K562 (cell line): ENCODE results near the gene ACACB. TPM values are rescaled to one million over a fixed set of nuclear protein-coding genes. Genes with fewer than 3 reads are reported as not detected.

ENCODE experiments used
- ATAC-seq: fragments of 200-7000 bp; cut with Tn5 transposase; 3 replicates; pipeline ENCODE4 v1.9.1; 2020; ENCODE audit warnings: moderate library complexity
- BruUV-seq: library from RNA; stranded (reverse); fragments of 400-500 nt; replicated peaks from 2 replicates; lab custom pipeline; 2021; lab: Mats Ljungman, UMichigan
- CTCF ChIA-PET: fragments of 300-600 bp; formaldehyde crosslinking; extraction: SDS; loops from one replicate; lab custom pipeline; 2021; ENCODE audit warnings: low intra/inter-chr PET ratio; lab: Yijun Ruan, JAX
- POLR2A ChIA-PET: fragments of 300-600, 350-650 bp; sonication (Branson Sonifier 250); formaldehyde crosslinking; extraction: SDS; loops from one replicate; lab custom pipeline; 2021; ENCODE audit warnings: antibody characterized with exemption, inconsistent platforms; lab: Yijun Ruan, JAX
- DNase-seq, 4 experiments: peaks; one replicate each; pipeline versions ENCODE4 v3.0.0 to v3.0.0-alpha.2; 2011 to 2018; ENCODE audit warnings: low spot score in 3 of 4, mixed read lengths in 3 of 4; ENCODE audit errors: extremely low read depth in 1 of 4
- FAIRE-seq: peaks from 2 replicates; lab custom pipeline; 2011; peaks lifted over from hg19 to GRCh38; lab: Jason Lieb, UNC
- H2AFZ ChIP-seq: 2 replicates; pipeline ENCODE4 v1.6.0; 2011; ENCODE audit warnings: low read depth, low read length, control low read depth, inconsistent platforms
- H3K27ac ChIP-seq: fragments of 200-600 bp; 3 replicates; pipeline ENCODE4 v1.8.0; 2011; ENCODE audit warnings: low read depth, mild to moderate bottlenecking, control low read depth, inconsistent platforms, low read length, moderate library complexity, mixed read lengths; ENCODE audit errors: extremely low read depth
- H3K27me3 ChIP-seq, 2 experiments: fragments of 300-600 bp in 1 of 2; 2 replicates in 1 of 2; 3 replicates in 1 of 2; pipeline versions ENCODE4 v1.6.0 to v1.8.0; 2011; ENCODE audit warnings: inconsistent platforms in 2 of 2, low read length in 2 of 2, mild to moderate bottlenecking in 1 of 2, mixed read lengths in 1 of 2, moderate library complexity in 1 of 2; ENCODE audit not compliant: control insufficient read depth in 2 of 2, insufficient read depth in 2 of 2
- H3K36me3 ChIP-seq: fragments of 300-600 bp; 3 replicates; pipeline ENCODE4 v1.8.0; 2011; ENCODE audit warnings: mild to moderate bottlenecking, low read length, inconsistent platforms; ENCODE audit not compliant: control insufficient read depth, insufficient read depth
- H3K4me1 ChIP-seq, 2 experiments: fragments of 200-600 bp in 1 of 2; replicated peaks in 1 of 2; 2 replicates in 1 of 2; 3 replicates in 1 of 2; pipeline versions ENCODE4 v1.5.1 to v1.8.0; 2011; ENCODE audit warnings: inconsistent platforms in 2 of 2, low read length in 2 of 2, mild to moderate bottlenecking in 1 of 2, mixed read lengths in 1 of 2, moderate library complexity in 1 of 2; ENCODE audit not compliant: control insufficient read depth in 2 of 2, insufficient read depth in 2 of 2
- H3K4me2 ChIP-seq: 2 replicates; pipeline ENCODE4 v1.6.1; 2011; ENCODE audit warnings: low read length, control low read depth, inconsistent platforms, mixed read lengths; ENCODE audit not compliant: insufficient read depth
- H3K4me3 ChIP-seq: fragments of 200-600 bp; sonication (generic), shearing (Covaris generic); 2 replicates; pipeline ENCODE4 v1.5.1; 2016; ENCODE audit warnings: control low read depth, inconsistent platforms
- H3K79me2 ChIP-seq: fragments of 200-600 bp; 3 replicates; pipeline ENCODE4 v1.8.0; 2011; ENCODE audit warnings: low read length, inconsistent platforms; ENCODE audit not compliant: control insufficient read depth, insufficient read depth
- H3K9ac ChIP-seq, 2 experiments: 2 replicates each; pipeline versions ENCODE4 v1.6.0 to v1.6.1; 2011; ENCODE audit warnings: low read depth in 2 of 2, low read length in 2 of 2, control low read depth in 1 of 2, inconsistent platforms in 1 of 2, mild to moderate bottlenecking in 1 of 2, mixed read lengths in 1 of 2; ENCODE audit not compliant: insufficient read depth in 1 of 2
- H3K9me1 ChIP-seq: one replicate; pipeline ENCODE4 v1.6.0; 2011; ENCODE audit warnings: inconsistent platforms, mild to moderate bottlenecking, low read length, moderate library complexity; ENCODE audit not compliant: control insufficient read depth, insufficient read depth
- H3K9me3 ChIP-seq: replicated peaks from 2 replicates; pipeline ENCODE4 v1.5.1; 2011; ENCODE audit warnings: low read depth, low read length, inconsistent platforms; ENCODE audit not compliant: control insufficient read depth, insufficient read depth
- H4K20me1 ChIP-seq: replicated peaks from 2 replicates; pipeline ENCODE4 v1.6.1; 2011; ENCODE audit warnings: low read length, inconsistent platforms, mixed read lengths; ENCODE audit not compliant: control insufficient read depth, insufficient read depth
- CGGBP1 ChIP-seq: fragments of 250-450 bp; sonication (Bioruptor Pico); IDR thresholded peaks from 2 replicates; pipeline ENCODE4 v1.9.0; 2021; ENCODE audit warnings: mild to moderate bottlenecking
- E2F4 ChIP-seq: sonication (generic); formaldehyde crosslinking; IDR thresholded peaks from 2 replicates; pipeline ENCODE4 v1.8.0; 2022; ENCODE audit warnings: mild to moderate bottlenecking, low read depth, missing genetic modification reagents
- E2F8 ChIP-seq: fragments of 450-650 bp; IDR thresholded peaks from 2 replicates; pipeline ENCODE4 v1.7.1; 2018; ENCODE audit warnings: mild to moderate bottlenecking, low read depth; ENCODE audit not compliant: partially characterized antibody
- MXI1 ChIP-seq: IDR thresholded peaks from 2 replicates; pipeline ENCODE4 v1.6.1; 2011; ENCODE audit warnings: low read depth, mild to moderate bottlenecking, improper control_type of control experiment, low read length
- RB1 ChIP-seq: fragments of 450-650 bp; IDR thresholded peaks from 2 replicates; pipeline ENCODE4 v1.6.1; 2017; ENCODE audit warnings: low read depth, mild to moderate bottlenecking
- RBM25 ChIP-seq: fragments of 200-400 bp; formaldehyde crosslinking; IDR thresholded peaks from 2 replicates; pipeline ENCODE4 v1.6.1; 2018; ENCODE audit warnings: low read length, low read depth, moderate library complexity; ENCODE audit not compliant: severe bottlenecking
- SAFB2 ChIP-seq: fragments of 200-400 bp; formaldehyde crosslinking; IDR thresholded peaks from 2 replicates; pipeline ENCODE4 v1.6.1; 2018; ENCODE audit warnings: borderline replicate concordance, low read length, low read depth, moderate library complexity; ENCODE audit not compliant: severe bottlenecking
- TBL1XR1 ChIP-seq, 2 experiments: IDR thresholded peaks; 2 replicates each; pipeline ENCODE4 v1.6.1; 2012; ENCODE audit warnings: improper control_type of control experiment in 2 of 2, low read length in 2 of 2, mild to moderate bottlenecking in 1 of 2
- TBP ChIP-seq: optimal IDR thresholded peaks from 2 replicates; pipeline ENCODE3; 2011; ENCODE audit warnings: low read depth, low read length, improper control_type of control experiment
- ZBTB5 ChIP-seq: fragments of 450-650 bp; IDR thresholded peaks from 2 replicates; pipeline ENCODE4 v1.6.1; 2017; ENCODE audit warnings: antibody characterized with exemption
- WGBS: fragments of 100-300 bp; shearing (Covaris generic); methylation state at CpG from one replicate; pipeline ENCODE4 v1.1.6; 2016; ENCODE audit warnings: low coverage, mixed read lengths; ENCODE audit not compliant: insufficient coverage; ENCODE audit errors: missing lambda C conversion rate; 5-methylcytosine and 5-hydroxymethylcytosine counted together
- in situ Hi-C: fragments of 300-500 bp; cut with MboI; formaldehyde crosslinking; loops from 4 replicates; pipeline ENCODE4 v1.15.0; 2018; ENCODE audit warnings: inconsistent platforms, mixed read lengths
- intact Hi-C: fragments of 100-400 bp; cut with micrococcal nuclease; formaldehyde crosslinking; loops from 2 replicates; pipeline ENCODE4 v1.14.2; 2022
- polyA plus RNA-seq, 8 experiments: library from polyadenylated mRNA; depleted of rRNA in 4 of 8; stranded (reverse) in 5 of 8; unstranded in 3 of 8; fragments of >200 nt; fragmentation: Nextera tagmentation in 2 of 8; fragmentation: Illumina TruSeq in 1 of 8; extraction: Ambion mirVana in 2 of 8; extraction: Trizol in 1 of 8; gene quantifications; 2 replicates each; pipeline versions ENCODE4 v1.2.1 to v1.2.3, GENCODE V29; 2011 to 2014; ENCODE audit warnings: inconsistent platforms in 1 of 8, missing spikeins in 1 of 8
- total RNA-seq, 7 experiments: library from RNA; depleted of rRNA in 6 of 7; stranded (reverse); fragments of >200 nt in 6 of 7; fragmentation: Illumina TruSeq in 2 of 7; extraction: Trizol in 2 of 7; gene quantifications; 2 replicates each; pipeline versions ENCODE4 v1.2.1 to v1.2.3, GENCODE V29; 2011 to 2021; ENCODE audit warnings: low replicate concordance in 1 of 7

The ACACB gene
- total and polyA plus RNA-seq, 9 of the 15 experiments (the other 6 are each of a cell fraction or from before 2014, with no cell fraction given) = 0.10 to 2.5 (median 0.83) TPM

- Histone ChIP-seq H2AFZ (no peak overlapping the region), H3K9ac (no peak overlapping the region), H3K4me3 (no peak overlapping the region), H3K79me2 (no peaks in the 10 kb centered on the region), H3K27me3 (peaks cover 10 to 44% of the 10 kb centered on the region in 2 experiments; a peak in 4 of 5 replicates), H4K20me1 (peaks cover 11% of the 10 kb centered on the region; the same call in 1 of the 2 replicates), H3K4me2 (no peak overlapping the region), H3K27ac (no peak overlapping the region), H3K36me3 (no peaks in the 10 kb centered on the region), H3K4me1 (no peaks in the 10 kb centered on the region; a peak in 1 of 5 replicates), H3K9me3 (no peaks in the 10 kb centered on the region), H3K9me1 (no peaks in the 10 kb centered on the region)
- in situ Hi-C loops (no loop called here), intact Hi-C loops (no loop called here)
- ChIA-PET CTCF (no interaction called here), POLR2A (no interaction called here)
- DNase-seq = no peak
- WGBS = 20% methylated on average over 4 of the region's 4 CpGs
- TF ChIP-seq TBP = no peak
- no peak for TF ChIP-seq TBL1XR1 (IDR thresholded peaks at IDR 0.05; ENCODE audit: low read length in 2 of 2)
- no peak for TF ChIP-seq E2F4 (CRISPR knock-in tag)
- no peak for TF ChIP-seq SAFB2
- TF ChIP-seq MXI1 = no peak
- no peak for TF ChIP-seq CGGBP1 (CRISPR knock-in tag)
- no peak for TF ChIP-seq RB1
- no peak for TF ChIP-seq RBM25
- no peak for TF ChIP-seq E2F8
- no peak for TF ChIP-seq ZBTB5
- no peak for ATAC-seq
- no peak for FAIRE-seq
- no TSS peak for BruUV-seq
These were observed 112.3 kb downstream of the ACACB start for GRCh38 chr12:109228664-109229063.
